Kidney epithelial cell (primary cell): ENCODE results near the gene RAMACL. TPM values are rescaled to one million over a fixed set of nuclear protein-coding genes. Genes with fewer than 3 reads are reported as not detected.

Experiments
- DNase-seq: peaks from one replicate; pipeline ENCODE4 v3.0.0-alpha.2; 2010; ENCODE audit warnings: low read depth
- H3K27me3 ChIP-seq: 2 replicates; pipeline ENCODE4 v1.6.0; 2011; ENCODE audit warnings: low read length; ENCODE audit not compliant: control insufficient read depth, insufficient read depth
- H3K36me3 ChIP-seq: 2 replicates; pipeline ENCODE4 v1.5.1; 2011; ENCODE audit warnings: low read length; ENCODE audit not compliant: control insufficient read depth, insufficient read depth
- H3K4me3 ChIP-seq: 2 replicates; pipeline ENCODE4 v1.5.1; 2011; ENCODE audit warnings: low read depth, mild to moderate bottlenecking, control low read depth, low read length
- CTCF ChIP-seq: IDR thresholded peaks from 2 replicates; pipeline ENCODE4 v1.5.1; 2011; ENCODE audit warnings: mild to moderate bottlenecking, moderate library complexity, low read length, control low read depth, inconsistent platforms; ENCODE audit not compliant: insufficient read depth, poor library complexity, severe bottlenecking
- total RNA-seq: library from RNA; depleted of rRNA; stranded (reverse); fragments of >200 nt; gene quantifications from 2 replicates; pipeline ENCODE4 v1.2.3, GENCODE V29; 2015

Gene RAMACL
- total RNA-seq, 1 donor from 2014 or later, result 0.88 TPM

- TF ChIP-seq CTCF, result no peak
- no peak for DNase-seq
- Histone ChIP-seq H3K27me3 (no peaks in the 10 kb centered on the region), H3K36me3 (no peaks in the 10 kb centered on the region), H3K4me3 (no peak overlapping the region)
Observed at GRCh38 chr6:166570929-166571713, 15.4 kb downstream of the RAMACL start.

GRCh38 chr6:166569206-166569605 lies 17.3 kb downstream of the RAMACL start:
- TF ChIP-seq CTCF, result no peak
- no peaks in the 10 kb centered on the region for H3K27me3 ChIP-seq
- DNase-seq, result no peak
- H3K4me3 ChIP-seq, result no peak overlapping the region
- no peaks in the 10 kb centered on the region for H3K36me3 ChIP-seq

- Histone ChIP-seq H3K36me3 (no peaks in the 10 kb centered on the region), H3K4me3 (no peak overlapping the region), H3K27me3 (no peaks in the 10 kb centered on the region)
- no peak for DNase-seq
- TF ChIP-seq CTCF, result no peak
Observed at GRCh38 chr6:166567813-166568212, 18.7 kb downstream of the RAMACL start.

- no peaks in the 10 kb centered on the region for H3K36me3 ChIP-seq
- H3K4me3 ChIP-seq, result no peak overlapping the region
- DNase-seq, result peak; percentile 92
- no peak for TF ChIP-seq CTCF
- no peaks in the 10 kb centered on the region for H3K27me3 ChIP-seq
Observed at GRCh38 chr6:166567107-166567506, 19.4 kb downstream of the RAMACL start.

- DNase-seq, result no peak
- no peak overlapping the region for H3K4me3 ChIP-seq
- no peaks in the 10 kb centered on the region for H3K36me3 ChIP-seq
- TF ChIP-seq CTCF, result no peak
- no peaks in the 10 kb centered on the region for H3K27me3 ChIP-seq
Observed at GRCh38 chr6:166566026-166567011, 20.2 kb downstream of the RAMACL start.
